Measurements from ENCODE around the gene CHD9.

CHD9 gene

DNA sequence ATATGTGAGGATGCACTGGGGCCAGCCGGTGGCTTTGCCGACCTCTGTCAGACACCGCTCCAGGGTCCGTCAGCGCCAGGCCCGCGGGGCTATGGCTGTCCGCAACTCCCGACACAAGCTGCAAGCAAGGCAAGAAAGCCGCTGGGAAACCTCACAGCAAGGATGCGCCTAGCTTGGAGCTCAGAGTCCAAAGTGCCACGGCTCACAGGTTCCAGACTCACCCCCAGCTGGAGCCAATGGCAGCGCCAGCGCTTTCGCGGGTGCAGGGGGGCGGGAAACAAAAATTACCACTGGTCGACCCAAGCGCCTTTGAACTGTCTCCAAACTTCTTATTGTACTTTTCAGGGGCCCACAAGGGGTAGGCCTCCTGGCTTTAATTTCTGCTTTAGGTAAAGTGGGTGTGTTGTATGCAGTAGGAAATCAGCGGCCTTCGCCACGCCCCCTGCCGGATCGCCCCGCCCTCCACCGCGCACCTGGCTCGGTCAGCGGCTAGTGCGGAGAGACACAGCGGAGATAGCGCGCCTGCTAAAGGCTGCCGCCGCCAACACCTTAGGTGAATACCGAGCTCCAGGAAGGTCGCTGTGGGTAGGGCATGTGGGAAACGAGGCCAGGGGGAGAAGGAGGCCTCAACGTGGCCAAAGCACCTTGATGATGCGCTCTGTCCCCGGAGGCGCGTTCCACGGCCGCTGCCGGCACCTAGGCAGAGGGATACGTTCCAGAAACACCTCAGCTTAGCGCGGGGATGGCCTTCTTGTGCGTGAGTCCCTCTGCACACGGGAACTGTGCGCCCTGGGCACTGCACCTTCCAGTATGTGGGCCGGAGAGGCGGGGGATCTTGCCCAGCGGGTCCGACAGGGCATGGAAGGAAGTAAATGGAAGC lies 318.4 kb downstream of the CHD9 start:
- no peak for DNase-seq (ENCODE audit: low read depth)
- peak overlapping the region; percentile 30 for H3K4me3 ChIP-seq (ENCODE audit: low read length)
- TF ChIP-seq, protein P1, sequence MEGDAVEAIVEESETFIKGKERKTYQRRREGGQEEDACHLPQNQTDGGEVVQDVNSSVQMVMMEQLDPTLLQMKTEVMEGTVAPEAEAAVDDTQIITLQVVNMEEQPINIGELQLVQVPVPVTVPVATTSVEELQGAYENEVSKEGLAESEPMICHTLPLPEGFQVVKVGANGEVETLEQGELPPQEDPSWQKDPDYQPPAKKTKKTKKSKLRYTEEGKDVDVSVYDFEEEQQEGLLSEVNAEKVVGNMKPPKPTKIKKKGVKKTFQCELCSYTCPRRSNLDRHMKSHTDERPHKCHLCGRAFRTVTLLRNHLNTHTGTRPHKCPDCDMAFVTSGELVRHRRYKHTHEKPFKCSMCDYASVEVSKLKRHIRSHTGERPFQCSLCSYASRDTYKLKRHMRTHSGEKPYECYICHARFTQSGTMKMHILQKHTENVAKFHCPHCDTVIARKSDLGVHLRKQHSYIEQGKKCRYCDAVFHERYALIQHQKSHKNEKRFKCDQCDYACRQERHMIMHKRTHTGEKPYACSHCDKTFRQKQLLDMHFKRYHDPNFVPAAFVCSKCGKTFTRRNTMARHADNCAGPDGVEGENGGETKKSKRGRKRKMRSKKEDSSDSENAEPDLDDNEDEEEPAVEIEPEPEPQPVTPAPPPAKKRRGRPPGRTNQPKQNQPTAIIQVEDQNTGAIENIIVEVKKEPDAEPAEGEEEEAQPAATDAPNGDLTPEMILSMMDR (conservative IDR thresholded peaks at IDR 0.05; ENCODE audit: low read depth, low read length), result no peak

DNA sequence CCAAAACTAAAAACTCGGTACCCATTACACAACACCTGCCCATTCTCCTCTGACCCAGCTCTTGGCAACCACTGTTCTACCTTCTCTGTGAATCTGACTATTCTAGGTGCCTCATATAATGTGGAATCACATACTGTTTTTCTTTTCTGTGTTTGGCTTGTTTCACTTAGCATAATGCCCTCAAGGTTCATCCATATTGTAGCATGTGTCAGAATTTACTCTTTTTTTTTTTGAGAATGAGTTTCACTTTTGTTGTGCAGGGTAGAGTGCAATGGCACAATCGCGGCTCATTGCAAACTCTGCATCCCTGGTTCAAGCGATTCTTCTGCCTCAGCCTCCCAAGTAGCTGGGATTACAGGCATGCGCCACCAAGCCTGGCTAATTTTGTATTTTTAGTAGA lies 320.0 kb downstream of the CHD9 start:
- H3K4me3 ChIP-seq (ENCODE audit: low read length), result no peak overlapping the region
- DNase-seq (ENCODE audit: low read depth), result no peak
- TF ChIP-seq, protein P1 (conservative IDR thresholded peaks at IDR 0.05; ENCODE audit: low read depth, low read length), result no peak

DNA sequence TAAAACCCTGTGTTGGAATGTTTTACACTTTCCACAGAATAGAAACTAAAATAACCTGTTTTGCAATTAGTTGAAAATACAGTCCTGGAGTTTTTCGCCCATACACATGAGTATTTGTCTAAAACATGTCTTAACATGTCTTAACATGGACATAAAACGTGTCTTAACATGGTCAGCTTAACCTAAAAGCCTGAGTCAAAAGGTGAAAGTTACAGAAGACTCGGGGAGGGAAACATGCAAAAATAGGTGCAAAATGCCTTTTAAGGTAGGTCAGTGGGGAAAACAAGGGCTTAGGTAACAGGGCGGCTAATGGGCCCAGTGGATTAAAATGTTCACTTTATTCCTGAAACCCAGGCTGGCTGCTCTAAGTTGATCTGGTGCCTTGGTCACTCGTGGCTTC lies 323.3 kb downstream of the CHD9 start:
- no peak for DNase-seq (ENCODE audit: low read depth)
- TF ChIP-seq, protein P1 (conservative IDR thresholded peaks at IDR 0.05; ENCODE audit: low read depth, low read length), result no peak
- H3K4me3 ChIP-seq (ENCODE audit: low read length), result no peak overlapping the region

Data from retinal pigment epithelial cell (primary cell).